Stimulated activated effector memory CD8-positive, alpha-beta T cell treated with anti-CD3 and anti-CD28 coated beads, Interleukin-12 subunit alpha, Interleukin-12 subunit beta, amount 100 ng/mL, for 72 hours (primary cell): ENCODE measurements around the gene ZNF362.

Experiments used
- ATAC-seq: fragments of 150-1000 bp; cut with Tn5 transposase; 2 replicates; pipeline ENCODE4 v1.10.0; 2021
- DNase-seq, 2 donors: peaks; one replicate each; pipeline ENCODE4 v3.0.0; 2021 to 2022; ENCODE audit warnings: low spot score in 2 of 2
- H3K27ac Mint-ChIP-seq: one replicate; pipeline ENCODE4 v1.8.0; 2022; ENCODE audit warnings: mild to moderate bottlenecking, mixed read lengths
- H3K36me3 Mint-ChIP-seq: one replicate; pipeline ENCODE4 v1.8.0; 2022; ENCODE audit warnings: mild to moderate bottlenecking, mixed read lengths
- H3K4me1 Mint-ChIP-seq: one replicate; pipeline ENCODE4 v1.8.0; 2022; ENCODE audit warnings: mixed read lengths
- H3K4me3 Mint-ChIP-seq: one replicate; pipeline ENCODE4 v1.8.0; 2022; ENCODE audit warnings: mild to moderate bottlenecking, mixed read lengths
- H3K9me3 Mint-ChIP-seq: one replicate; pipeline ENCODE4 v1.8.0; 2022; ENCODE audit warnings: mixed read lengths

Gene ZNF362

GRCh38 chr1:33342041-33342723 lies 85.9 kb downstream of the ZNF362 start:
- Mint-ChIP-seq H3K4me1 (peaks cover 39% of the 10 kb centered on the region), H3K27ac (no peak overlapping the region), H3K9me3 (no peaks in the 10 kb centered on the region), H3K36me3 (peaks cover 28% of the 10 kb centered on the region), H3K4me3 (no peak overlapping the region)
- ATAC-seq (no peak), DNase-seq (no peak)

GRCh38 chr1:33343539-33343938 lies 87.2 kb downstream of the ZNF362 start:
- Mint-ChIP-seq H3K4me1 (peaks cover 42% of the 10 kb centered on the region), H3K36me3 (peaks cover 34% of the 10 kb centered on the region), H3K27ac (no peak overlapping the region), H3K9me3 (no peaks in the 10 kb centered on the region), H3K4me3 (no peak overlapping the region)
- no peak for ATAC-seq
- no peak for DNase-seq

GRCh38 chr1:33344896-33345560 lies 88.7 kb downstream of the ZNF362 start:
- H3K27ac Mint-ChIP-seq = no peak overlapping the region
- H3K4me1 Mint-ChIP-seq = peaks cover 44% of the 10 kb centered on the region
- DNase-seq (no peak), ATAC-seq (no peak)
- no peaks in the 10 kb centered on the region for H3K9me3 Mint-ChIP-seq
- no peak overlapping the region for H3K4me3 Mint-ChIP-seq
- H3K36me3 Mint-ChIP-seq = peaks cover 41% of the 10 kb centered on the region

GRCh38 chr1:33346533-33346926 lies 90.2 kb downstream of the ZNF362 start:
- Mint-ChIP-seq H3K9me3 (no peaks in the 10 kb centered on the region), H3K4me1 (peaks cover 42% of the 10 kb centered on the region), H3K4me3 (peak overlapping the region; percentile 55), H3K36me3 (peaks cover 40% of the 10 kb centered on the region), H3K27ac (peak overlapping the region; percentile 61)
- ATAC-seq (no peak), DNase-seq (no peak)

GRCh38 chr1:33346927-33347649 lies 90.8 kb downstream of the ZNF362 start:
- Mint-ChIP-seq H3K36me3 (peaks cover 40% of the 10 kb centered on the region), H3K27ac (peak overlapping the region; percentile 61), H3K9me3 (no peaks in the 10 kb centered on the region), H3K4me1 (peaks cover 42% of the 10 kb centered on the region), H3K4me3 (peak overlapping the region; percentile 55)
- ATAC-seq (no peak), DNase-seq (no peak)

GRCh38 chr1:33347650-33347992 lies 91.3 kb downstream of the ZNF362 start:
- peaks cover 39% of the 10 kb centered on the region for H3K4me1 Mint-ChIP-seq
- ATAC-seq (no peak), DNase-seq (no peak)
- H3K36me3 Mint-ChIP-seq = peaks cover 40% of the 10 kb centered on the region
- H3K4me3 Mint-ChIP-seq = peak overlapping the region; percentile 55
- no peaks in the 10 kb centered on the region for H3K9me3 Mint-ChIP-seq
- H3K27ac Mint-ChIP-seq = peak overlapping the region; percentile 61

- DNase-seq = no peak
- Mint-ChIP-seq H3K9me3 (no peaks in the 10 kb centered on the region), H3K4me1 (peaks cover 35% of the 10 kb centered on the region), H3K36me3 (peaks cover 34% of the 10 kb centered on the region), H3K4me3 (peak overlapping the region; percentile 70), H3K27ac (peak overlapping the region; percentile 63)
- no peak for ATAC-seq
Measured at GRCh38 chr1:33348194-33348593, 91.9 kb downstream of the ZNF362 start.

- DNase-seq (no peak), ATAC-seq (no peak)
- H3K9me3 Mint-ChIP-seq = no peaks in the 10 kb centered on the region
- H3K4me1 Mint-ChIP-seq = peaks cover 35% of the 10 kb centered on the region
- peak overlapping the region; percentile 70 for H3K4me3 Mint-ChIP-seq
- peak overlapping the region; percentile 63 for H3K27ac Mint-ChIP-seq
- peaks cover 31% of the 10 kb centered on the region for H3K36me3 Mint-ChIP-seq
Measured at GRCh38 chr1:33348676-33349080, 92.4 kb downstream of the ZNF362 start.

- ATAC-seq (peak; percentile 57), DNase-seq (peak; percentile 29 to 79)
- H3K36me3 Mint-ChIP-seq = peaks cover 31% of the 10 kb centered on the region
- H3K4me3 Mint-ChIP-seq = peak overlapping the region; percentile 70
- H3K27ac Mint-ChIP-seq = peak overlapping the region; percentile 63
- no peaks in the 10 kb centered on the region for H3K9me3 Mint-ChIP-seq
- peaks cover 35% of the 10 kb centered on the region for H3K4me1 Mint-ChIP-seq
Measured at GRCh38 chr1:33349081-33349759, 92.9 kb downstream of the ZNF362 start.

GRCh38 chr1:33349778-33350610 lies 93.7 kb downstream of the ZNF362 start:
- peaks cover 35% of the 10 kb centered on the region for H3K4me1 Mint-ChIP-seq

More at GRCh38 chr1:33349778-33350610, 93.7 kb downstream of the ZNF362 start:
- DNase-seq = peak; percentile 68 to 85
- ATAC-seq = peak; percentile 91
- H3K27ac Mint-ChIP-seq = peak overlapping the region; percentile 94
- H3K9me3 Mint-ChIP-seq = no peaks in the 10 kb centered on the region
- peaks cover 26% of the 10 kb centered on the region for H3K36me3 Mint-ChIP-seq
- H3K4me3 Mint-ChIP-seq = peak overlapping the region; percentile 90
